NCI-H187 (cell line): ENCODE measurements around the gene STOML2.

Experiments
- DNase-seq, 2 experiments: peaks; one replicate each; lab custom pipeline; 2025; lab: John Stamatoyannopoulos, UW

STOML2 gene

DNA sequence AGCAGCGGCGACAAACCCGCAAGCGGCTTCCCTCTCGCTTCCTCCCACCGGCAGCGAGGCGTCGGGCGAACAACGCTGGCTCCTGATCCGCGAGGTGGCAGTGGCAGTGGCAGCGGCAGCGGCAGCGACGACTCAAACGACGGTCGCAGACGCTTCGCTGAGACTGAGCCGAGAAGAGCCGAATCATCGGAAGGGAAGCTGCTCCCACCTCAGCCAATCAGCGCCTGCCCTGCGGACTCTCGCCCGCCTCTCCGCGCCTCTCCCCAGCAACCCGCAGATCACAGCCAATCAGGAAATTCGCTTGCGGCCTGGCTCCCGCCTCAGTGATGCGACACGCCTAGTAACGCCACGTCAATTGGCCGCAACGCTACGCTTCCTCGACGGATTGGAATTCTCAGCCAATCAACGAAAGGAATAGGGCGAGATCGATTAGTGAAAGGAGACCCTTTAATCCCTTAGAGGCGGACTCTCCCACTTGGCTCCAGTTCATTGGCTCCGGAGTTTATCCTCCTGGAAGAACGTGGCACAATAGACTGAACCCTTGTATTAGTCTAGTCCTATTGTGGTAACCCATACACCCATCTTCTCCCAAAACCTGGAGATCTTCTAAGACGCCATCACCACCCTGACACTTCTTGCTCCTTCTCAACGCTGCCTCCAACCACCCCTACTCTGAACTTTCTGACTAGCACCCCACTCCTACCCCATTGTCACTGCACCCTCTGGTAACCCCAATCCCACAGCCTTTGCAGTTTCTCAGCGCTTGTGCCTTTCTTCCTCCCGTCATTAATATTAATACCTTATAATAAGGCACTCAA is 30.3 kb downstream of the STOML2 start, which contains the start of gene VCP:
VCP (minus strand) TSS at position 165 of the 818 bp plus-strand sequence. CDS start 272 bp downstream, outside the sequence.
- DNase-seq, result peak; percentile 76 to 82

DNA sequence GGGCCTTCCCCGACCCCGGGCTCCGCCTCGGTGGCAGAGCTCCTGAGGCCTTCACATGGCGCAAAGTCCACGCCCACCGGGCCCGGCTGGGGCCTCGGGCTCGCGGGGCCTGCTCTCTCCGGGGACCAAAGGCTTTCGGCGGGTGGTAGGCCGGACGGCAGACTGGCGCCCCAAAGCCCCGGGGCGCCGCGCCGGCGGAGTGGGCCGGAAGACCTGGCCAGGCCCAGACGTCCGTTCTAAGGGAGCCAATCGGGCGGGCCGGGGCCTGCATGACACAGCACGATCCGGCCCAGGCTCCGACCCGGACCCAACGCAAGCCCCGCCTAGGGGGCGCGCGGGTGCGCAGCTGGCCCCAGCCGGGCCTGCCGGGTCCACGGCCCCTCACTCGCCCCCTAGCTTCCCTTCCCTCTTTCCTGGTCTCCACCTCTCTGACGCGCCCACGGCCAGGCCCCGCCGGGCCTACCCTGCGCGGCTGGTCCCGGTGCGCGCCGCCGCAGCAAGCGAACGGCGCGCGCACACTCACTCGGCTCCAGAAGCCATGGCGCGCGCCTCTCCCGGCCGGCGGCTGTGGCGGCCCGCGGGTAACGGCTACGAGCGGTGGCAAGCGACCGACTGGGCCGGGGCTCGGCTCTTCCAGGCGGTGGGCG is 31.0 kb downstream of the STOML2 start:
- peak; percentile 7 to 13 for DNase-seq

DNA sequence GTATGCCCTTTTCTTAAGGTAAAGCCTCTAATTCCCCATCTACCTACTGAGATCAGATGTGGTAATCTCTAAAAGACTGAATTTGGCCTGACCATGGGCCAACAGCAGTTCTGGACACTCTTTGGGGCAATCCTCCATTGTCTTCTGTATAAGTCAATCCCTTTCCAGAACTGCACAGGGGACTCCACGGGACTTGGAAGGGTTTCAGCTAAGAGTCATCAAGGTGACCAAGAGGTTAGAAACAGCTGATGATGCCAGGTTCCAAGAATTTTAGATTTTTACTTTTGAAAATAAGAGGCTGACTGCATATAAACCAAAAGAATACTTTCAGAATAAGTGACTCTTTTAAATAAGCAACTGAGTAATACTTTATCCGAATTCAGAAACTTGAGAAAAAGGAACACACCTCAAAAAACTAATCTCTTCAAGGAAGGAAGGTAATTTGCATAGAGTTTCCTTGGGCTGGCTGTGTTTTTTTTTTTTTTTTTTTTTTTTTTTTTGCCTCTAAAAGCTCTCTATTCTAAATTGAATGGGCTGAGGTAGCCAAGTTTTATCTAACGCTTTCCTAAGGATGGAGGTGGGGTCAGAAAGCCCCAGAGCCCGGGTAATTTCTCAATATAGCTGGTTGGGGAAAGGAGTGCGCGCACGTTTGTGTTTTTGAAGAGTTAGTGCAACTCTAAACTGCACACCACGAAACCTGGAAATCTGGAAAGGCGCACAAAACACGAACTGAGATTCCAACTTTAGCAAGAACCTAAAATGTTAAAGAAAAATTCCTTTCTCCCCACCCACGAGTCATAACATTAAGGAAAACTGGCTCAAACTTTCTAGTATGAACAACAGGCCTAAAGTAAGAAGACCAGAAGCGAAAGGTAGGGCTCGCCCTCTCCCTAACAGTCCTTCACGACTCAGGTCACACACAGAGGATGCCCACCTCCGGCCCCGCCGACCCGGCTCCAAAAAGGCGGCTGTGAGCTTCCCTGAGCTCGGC is 31.8 kb downstream of the STOML2 start:
- no peak for DNase-seq

DNA sequence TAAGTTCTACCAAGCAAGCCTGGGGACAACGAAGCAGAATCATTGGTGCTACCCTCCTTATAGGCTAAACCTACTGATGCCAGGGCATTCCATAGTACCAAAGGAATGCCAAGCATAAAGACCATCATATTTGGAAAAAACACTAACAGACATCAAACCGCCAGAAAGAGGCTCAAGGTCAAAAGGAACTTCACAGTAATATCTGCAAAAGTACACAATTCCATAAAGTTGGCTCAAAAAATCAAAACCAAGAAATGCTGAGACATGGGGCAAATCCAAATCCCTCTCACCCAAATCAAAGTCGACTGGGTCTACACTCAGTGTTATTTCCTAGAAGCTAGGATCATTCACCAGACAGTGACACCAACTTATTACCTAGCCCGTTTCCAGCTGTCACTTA is 33.9 kb downstream of the STOML2 start:
- DNase-seq, result no peak

DNA sequence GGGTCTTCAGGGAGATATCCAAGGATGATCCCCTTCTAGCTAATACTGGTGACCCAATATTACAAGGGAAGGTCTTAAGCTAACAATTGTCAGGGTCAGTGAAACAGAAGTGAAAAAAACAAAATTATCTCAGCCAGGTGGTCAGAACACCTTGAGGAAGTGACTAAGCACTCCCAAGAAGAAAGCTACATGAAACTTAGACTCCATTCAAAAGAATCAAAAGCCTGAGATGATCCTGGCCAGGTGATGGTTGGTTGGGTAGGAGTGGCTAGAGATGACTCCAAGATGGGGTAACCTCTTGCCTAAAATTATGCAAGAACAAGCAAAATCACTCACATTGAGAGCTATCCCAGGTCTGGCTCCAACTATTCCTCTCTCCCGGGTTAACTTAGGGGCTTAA is 35.9 kb downstream of the STOML2 start:
- DNase-seq, result no peak

DNA sequence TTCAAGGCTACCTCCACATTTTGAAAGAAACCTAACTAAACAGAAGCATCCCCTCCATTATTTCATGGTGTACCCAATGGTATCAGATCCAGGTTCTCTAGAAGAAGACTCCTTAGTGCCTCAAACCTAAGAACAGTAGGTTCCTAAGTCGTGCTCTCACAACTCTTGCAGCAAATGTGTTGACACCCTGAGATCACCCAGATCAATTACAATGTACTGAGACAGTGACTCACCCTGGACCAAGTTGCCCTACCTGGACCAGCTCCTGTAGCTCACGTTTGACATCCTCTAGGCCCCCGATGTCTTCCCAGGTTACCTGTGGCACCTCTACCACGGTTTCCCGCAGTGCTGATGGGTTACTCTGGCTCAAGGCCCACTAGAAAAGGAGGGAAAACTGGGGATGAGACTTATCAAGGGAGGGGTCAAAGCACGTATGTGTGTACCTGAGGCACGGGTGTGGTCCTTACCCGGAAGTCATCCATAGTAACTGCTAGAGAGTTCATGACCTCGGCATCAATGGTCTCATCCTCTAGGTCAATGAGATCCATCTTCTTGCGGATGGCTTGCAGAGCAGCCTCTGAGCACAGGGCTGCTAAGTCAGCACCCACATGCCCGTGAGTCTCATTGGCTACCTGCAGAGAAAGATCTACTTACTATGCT is 42.3 kb downstream of the STOML2 start:
- no peak for DNase-seq

DNA sequence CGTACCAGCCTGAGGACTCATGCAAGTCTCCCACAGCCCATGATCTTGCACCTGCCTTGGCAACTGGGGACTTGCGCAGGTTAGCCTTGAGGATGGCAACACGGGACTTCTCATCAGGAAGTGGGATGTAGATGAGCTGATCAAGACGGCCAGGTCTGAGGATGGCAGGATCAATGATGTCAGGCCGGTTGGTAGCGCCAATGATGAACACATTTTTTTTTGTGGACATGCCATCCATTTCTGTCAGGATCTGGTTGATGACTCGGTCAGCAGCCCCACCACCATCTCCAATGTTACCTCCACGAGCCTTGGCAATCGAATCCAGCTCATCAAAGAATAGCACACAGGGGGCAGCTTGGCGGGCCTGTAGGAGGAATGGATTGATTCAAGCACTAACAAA is 43.5 kb downstream of the STOML2 start:
- DNase-seq, result no peak

DNA sequence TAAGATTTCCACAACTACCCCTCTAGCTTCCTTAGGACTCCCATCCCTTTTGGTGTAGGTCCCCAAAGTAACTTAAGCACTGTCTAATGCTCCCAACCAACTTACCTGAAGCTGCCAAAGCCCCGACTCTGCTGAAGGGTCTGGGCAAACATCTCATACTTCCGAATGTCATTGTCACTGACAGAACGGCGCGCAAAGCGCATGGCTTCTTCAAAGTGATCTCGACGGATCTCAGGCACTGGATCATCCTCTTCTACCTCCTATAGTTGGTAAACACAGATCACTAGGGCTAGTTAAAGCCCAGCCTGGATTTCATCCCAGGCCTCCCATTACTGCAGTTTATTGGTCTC is 45.7 kb downstream of the STOML2 start:
- DNase-seq, result no peak

DNA sequence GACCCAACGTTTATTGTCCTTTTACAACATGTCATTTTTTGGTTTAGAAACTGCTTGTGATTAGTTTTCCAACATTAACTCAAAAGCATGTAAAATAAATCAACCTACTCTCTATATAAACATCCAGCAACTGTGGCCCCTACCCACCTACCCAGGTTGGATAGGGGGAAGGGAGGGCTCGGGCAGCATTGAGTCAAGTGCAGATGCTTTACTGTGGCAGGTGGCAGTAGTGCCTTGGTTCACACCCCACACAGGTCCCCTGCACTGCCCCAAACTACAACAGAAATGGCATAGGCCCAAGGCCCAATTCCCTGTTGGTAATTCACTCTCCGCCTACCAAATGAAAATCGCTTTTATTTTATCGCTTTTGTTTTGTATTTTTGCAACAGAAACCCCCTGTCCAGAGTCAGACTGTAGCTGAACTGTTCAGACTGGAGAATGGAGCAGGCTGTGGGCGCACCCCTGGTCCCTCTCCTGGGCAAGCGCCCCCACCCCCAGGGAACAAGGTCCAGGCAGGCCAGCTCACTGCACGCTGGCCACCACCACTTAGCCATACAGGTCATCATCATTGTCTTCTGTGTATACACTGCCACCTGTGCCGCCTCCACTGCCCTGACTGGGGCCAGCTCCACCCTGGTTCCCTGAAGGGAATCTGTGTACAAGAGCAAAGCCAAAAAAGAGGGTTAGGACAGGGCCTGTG is 46.2 kb downstream of the STOML2 start:
- no peak for DNase-seq

DNA sequence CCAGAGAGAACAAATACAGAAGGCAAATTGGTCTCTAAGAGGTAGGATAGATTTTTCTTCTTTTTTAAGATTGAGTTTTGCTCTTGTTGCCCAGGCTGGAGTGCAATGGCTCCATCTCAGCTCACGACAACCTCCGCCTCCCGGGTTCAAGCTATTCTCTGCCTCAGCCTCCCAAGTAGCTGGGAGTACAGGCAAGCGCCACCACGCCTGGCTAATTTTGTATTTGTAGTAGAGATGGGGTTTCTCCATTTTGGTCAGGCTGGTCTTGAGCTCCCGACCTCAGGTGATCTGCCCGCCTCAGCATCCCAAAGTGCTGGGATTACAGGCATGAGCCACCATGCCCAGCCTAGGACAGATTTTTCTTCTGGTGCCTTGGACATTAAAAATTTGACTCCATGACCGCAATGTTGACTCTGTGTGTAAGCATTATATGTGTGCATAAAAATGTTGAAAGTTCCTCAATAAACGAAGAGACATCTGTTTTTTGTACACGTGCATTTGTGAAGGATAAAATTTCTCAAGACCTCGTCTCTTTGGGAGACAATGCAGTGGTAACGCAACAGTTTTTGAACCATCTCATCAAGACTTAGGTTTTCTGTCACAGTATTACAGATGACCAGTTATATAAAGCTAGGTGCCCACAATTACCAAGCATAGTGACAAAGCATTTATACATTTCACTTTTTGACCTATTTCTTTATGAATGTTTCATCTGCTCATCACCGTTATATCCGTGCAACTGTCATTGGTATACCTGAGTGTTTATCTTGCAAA is 47.9 kb downstream of the STOML2 start:
- no peak for DNase-seq

DNA sequence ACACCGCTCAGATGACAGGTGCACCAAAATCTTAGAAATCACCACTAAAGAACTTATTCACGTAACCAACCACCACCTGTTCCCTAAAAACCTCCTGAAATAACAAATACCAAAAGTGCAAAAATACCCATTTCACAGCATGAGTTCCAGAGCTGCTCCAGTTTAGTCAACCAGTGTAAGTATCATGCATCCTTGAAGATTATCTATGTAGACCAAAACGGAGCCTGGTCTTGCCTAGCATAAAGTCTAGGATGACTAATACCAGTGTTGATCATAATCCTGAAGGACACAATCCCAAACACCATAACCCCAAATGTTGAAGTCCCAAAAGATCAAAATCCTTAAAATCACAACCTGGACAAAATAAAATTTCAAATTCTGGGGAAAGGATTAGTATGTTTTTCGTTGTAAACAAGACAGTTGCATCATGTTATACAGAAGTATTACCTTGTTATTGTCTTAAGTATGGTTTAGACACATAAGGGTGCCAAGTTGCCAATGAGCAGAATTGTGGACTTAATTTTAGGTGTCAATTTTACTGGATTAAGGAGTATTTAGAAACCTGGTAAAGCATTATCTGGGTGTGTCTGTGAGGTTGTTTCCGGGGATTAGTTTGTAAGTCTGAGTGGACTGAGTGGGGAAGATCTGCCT is 48.6 kb downstream of the STOML2 start:
- no peak for DNase-seq

DNA sequence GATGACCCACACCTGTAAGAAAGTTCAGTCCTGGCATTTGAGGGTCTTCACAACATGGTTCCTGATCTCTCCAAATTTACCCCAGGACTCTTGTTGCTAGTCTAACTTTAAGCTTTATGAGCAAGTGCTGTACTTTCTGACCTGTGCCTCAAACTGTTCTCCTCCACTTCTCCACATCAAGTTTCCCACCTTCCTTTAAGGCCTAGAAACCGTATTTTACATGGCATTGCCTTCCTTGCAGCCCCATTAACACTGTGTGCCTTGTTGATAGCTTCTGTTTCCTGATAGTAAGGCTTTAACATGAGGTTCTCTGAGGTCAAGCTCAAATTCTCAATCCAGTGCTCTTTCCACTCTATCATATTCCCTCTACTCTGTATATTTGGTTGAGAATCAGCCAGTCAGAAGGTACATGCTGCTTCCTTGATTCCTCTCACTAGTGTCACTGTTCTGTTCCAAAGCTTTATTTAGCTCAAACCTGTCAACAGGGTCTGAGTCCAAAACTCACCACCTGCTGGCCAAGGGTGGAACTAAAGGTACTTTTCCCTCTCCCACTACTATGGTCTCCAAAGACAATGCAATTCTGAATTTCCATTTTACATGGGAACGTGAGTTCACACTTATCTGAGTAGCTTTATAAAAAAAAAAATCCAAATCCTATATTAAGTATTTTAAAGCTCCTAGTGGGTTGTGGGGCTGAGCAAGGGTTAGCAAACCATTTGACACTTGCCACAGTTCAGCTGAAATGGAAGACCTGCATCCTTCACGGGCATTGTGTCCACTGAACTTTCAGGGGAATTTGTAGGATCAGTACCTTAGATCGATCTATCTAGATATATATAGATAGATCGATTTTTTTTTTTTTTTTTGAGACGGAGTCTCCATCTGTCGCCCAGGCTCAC is 51.6 kb downstream of the STOML2 start:
- no peak for DNase-seq
